ENCODE results near the gene HECW1. TPM values are rescaled to one million over a fixed set of nuclear protein-coding genes. Genes with fewer than 3 reads are reported as not detected.
A peak's percentile ranks its signal among the peaks of the same experiment; 100 is the strongest.

The HECW1 gene
- total RNA-seq, 2 donors from 2014 or later = not detected

DNA sequence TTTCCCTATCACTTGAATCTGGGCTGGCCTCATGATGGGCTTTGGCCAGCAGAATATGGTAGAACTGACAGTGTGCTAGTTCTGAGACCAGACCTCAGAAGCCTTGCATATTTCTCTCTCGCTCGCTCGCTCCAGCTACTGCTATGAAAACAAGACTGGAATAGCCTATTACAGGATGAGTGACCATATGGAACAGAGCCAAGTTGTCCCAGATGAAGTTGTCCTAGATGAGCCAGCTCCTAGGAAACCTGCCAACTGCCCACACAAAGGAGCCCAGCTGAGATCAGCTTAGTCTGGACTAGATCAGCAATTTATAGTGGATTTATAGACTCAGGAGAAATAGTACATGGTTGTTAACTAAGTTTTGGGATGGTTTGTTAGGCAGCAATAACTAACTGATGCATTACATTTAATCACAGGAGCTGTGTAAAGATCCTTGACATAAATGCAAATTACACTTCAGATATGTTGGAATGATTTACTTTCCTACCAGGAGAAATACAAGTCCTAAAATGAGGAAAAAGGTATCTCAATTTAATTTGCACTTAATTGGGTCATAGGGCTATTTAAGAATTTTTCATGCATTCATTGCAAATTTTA, 6.8 kb upstream of the HECW1 start:
- DNase-seq (ENCODE audit: low spot score in 2 of 2) = no peak
- no peaks in the 10 kb centered on the region for H3K9me3 Mint-ChIP-seq
- H3K36me3 Mint-ChIP-seq = no peaks in the 10 kb centered on the region
- no peak for ATAC-seq
- no peak overlapping the region for H3K27ac Mint-ChIP-seq

DNA sequence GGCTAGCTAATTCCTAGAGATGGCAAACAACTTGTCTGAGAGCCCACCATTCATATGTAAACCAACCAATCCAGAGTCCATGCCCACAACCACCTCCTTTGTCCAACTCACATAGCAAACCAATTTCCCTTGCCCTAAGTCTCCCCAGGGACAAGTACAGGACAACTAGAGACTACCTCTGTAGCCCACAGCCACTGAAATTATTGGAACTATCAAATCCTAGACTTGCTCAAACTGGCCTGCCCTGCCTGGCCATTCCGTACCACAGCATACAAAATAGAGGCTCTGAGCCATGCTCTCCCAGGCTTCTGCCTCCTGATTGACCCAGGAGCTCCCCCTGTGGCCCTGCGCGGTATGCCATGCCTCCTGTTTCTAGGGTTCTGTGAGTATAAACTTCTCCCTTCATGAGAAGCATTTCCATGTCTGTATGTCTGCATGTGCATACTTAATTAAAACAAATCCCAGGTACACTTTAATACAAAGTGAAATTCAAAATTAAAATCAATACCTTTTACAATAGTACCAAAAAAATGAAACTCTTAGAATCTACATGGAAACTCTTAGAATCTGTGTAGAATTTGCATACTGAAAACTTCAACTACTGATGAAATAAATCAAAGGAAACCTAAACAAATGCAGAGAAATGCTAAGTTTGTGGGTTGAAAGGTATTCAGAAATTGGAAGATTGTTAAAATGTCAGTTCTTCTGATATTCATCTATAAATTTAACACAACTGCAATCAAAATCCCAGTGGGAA, 4.0 kb upstream of the HECW1 start:
- Mint-ChIP-seq H3K36me3 (peaks cover 0 to 4% of the 10 kb centered on the region in 2 donors), H3K27ac (no peak overlapping the region), H3K9me3 (no peaks in the 10 kb centered on the region)
- DNase-seq (ENCODE audit: low spot score in 2 of 2) (peak in 1 of 2 donors; percentile 70), ATAC-seq (peak; percentile 64 to 79)

GRCh38 chr7:43110791-43111535, 1.5 kb upstream of the HECW1 start:
- DNase-seq (ENCODE audit: low spot score in 2 of 2) (no peak), ATAC-seq (no peak)
- H3K27ac Mint-ChIP-seq = no peak overlapping the region
- no peaks in the 10 kb centered on the region for H3K9me3 Mint-ChIP-seq
- peaks cover 0 to 4% of the 10 kb centered on the region in 2 donors for H3K36me3 Mint-ChIP-seq

DNA sequence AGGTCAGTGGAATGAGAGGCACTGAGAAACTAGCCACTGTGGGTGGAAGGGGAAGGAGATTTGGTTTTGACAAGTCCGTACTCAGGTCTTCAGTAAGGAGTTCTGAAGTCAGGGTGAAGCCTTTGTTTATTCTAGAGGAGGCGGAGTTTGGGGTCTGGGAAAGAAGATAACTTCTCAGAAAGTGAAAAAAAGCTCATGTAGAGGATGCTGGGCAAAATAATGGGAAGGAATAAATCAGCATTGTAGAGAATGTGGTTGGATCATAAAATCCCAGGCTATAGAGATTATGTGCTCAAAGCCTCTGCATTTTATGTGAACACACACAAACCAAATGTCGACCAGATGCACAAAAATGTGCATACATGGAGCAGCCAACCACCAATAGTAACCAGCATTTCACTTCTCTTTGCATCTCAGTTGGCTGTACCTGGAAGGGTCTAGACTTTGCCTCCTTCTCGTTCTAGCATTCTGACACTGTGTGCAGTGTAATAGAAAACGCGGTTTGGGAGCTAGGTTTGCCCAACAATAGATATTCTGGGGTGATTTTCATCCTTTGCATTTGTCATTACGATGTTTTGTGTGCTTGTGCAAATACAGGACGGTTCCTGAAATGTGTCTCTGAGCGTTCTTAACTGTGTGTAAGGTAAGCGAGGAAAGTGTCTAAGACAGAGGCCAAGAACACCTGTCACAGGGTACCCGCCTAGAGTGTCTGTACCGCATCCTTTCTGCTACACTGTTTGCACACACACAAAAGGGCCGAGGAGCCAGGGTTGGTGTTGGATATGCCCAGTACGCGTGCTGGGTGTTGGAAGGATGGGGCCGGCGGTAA, 603 bp upstream of the HECW1 start:
- peak in 1 of 2 donors; percentile 24 for ATAC-seq

GRCh38 chr7:43112941-43113621, 634 bp downstream of the HECW1 start:
- DNase-seq (ENCODE audit: low spot score in 2 of 2) (no peak), ATAC-seq (peak in 1 of 2 donors; percentile 42)
- H3K36me3 Mint-ChIP-seq = peaks cover 0 to 4% of the 10 kb centered on the region in 2 donors
- H3K27ac Mint-ChIP-seq = no peak overlapping the region
- H3K9me3 Mint-ChIP-seq = no peaks in the 10 kb centered on the region

More for the DNA sequence above, 603 bp upstream of the HECW1 start:
- Mint-ChIP-seq H3K9me3 (no peaks in the 10 kb centered on the region), H3K27ac (no peak overlapping the region), H3K36me3 (peaks cover 0 to 4% of the 10 kb centered on the region in 2 donors)
- DNase-seq (ENCODE audit: low spot score in 2 of 2) = no peak

DNA sequence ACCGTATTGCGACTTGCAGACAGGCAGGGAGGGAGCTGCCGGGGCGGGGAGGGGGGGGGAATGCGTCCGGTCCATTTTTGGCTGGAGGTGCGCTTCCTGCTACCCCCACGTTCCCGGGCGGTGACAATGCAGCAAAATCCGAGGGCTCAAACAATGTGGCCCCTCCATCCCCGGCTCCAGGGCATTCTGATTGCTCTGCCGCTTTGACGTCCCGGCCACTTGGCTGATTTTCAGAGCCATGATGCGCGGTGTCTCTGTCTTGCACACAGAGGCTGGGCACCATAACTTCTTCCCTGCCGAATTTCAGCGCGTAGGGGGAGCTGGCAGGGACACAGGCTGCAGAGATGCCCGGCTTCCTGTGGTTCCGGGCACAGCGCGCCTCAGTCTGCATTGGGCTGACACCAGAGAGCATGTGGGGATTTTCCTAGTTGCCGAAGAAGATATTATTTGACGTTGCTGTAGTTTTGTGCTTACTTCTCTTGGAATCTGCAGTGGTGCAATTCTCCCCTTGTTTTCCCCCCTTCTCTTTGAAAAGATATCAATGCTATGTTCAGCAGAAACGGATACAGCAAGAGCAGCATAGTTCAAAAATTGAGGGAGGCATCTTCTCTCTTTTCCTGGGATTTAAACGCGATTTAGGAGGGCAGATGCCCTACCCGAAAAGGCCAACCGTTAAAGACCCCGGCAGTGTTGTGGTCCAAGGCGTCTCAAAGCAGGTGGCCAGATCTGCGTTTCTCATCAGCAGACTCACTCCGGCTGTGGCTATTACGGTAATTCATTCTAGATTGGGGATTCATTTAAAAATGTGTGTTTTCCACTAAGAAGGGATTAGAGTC, 1.4 kb downstream of the HECW1 start:
- peak in 1 of 2 donors; percentile 3 for DNase-seq (ENCODE audit: low spot score in 2 of 2)

DNA sequence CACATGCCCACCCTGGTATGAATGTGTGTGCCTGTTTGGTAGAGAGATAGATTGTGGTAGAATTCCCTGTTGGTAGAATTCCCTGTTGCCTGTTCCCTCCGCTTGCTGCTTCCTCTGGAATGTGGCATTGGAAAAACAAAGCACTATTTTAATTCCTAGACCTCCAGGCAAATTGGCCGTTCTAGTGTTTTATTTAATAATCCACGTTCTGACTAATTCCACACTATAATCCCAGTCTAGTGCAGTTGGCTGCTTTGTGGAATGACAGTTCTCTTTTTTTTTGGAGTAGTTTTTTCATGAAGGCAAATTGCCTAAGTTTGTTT, 2.0 kb downstream of the HECW1 start:
- Mint-ChIP-seq H3K9me3 (no peaks in the 10 kb centered on the region), H3K36me3 (peaks cover 0 to 4% of the 10 kb centered on the region in 2 donors), H3K27ac (no peak overlapping the region)
- no peak for DNase-seq (ENCODE audit: low spot score in 2 of 2)
- no peak for ATAC-seq

More for the DNA sequence above, 1.4 kb downstream of the HECW1 start:
- Mint-ChIP-seq H3K36me3 (peaks cover 0 to 4% of the 10 kb centered on the region in 2 donors), H3K27ac (no peak overlapping the region), H3K9me3 (no peaks in the 10 kb centered on the region)
- ATAC-seq = peak in 1 of 2 donors; percentile 24

DNA sequence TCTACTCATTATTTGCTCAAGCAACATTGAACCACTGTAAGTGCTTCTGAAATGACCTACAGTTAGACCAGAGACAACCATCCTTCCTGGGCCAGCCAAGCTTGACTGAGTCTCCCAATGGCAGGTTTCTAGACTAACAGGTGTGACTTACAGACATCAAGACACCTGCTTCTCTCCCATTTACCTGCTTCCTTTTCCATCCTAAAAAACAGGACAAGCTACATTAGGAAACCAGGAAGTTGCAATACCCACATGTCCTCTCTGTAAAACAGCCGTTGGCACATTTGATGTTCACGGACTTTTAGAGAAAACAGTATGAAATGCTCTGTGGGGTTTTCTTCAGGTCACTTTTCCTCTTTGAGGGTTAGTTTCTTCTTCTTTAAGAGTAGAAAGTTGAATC, 4.0 kb downstream of the HECW1 start:
- no peak overlapping the region for H3K27ac Mint-ChIP-seq
- DNase-seq (ENCODE audit: low spot score in 2 of 2) (no peak), ATAC-seq (no peak)
- no peaks in the 10 kb centered on the region for H3K9me3 Mint-ChIP-seq
- peaks cover 0 to under 1% of the 10 kb centered on the region in 2 donors for H3K36me3 Mint-ChIP-seq

- DNase-seq (ENCODE audit: low spot score in 2 of 2) (no peak), ATAC-seq (no peak)
- H3K9me3 Mint-ChIP-seq = no peaks in the 10 kb centered on the region
- H3K27ac Mint-ChIP-seq = no peak overlapping the region
- H3K36me3 Mint-ChIP-seq = no peaks in the 10 kb centered on the region
Measured at GRCh38 chr7:43117095-43117494, 4.6 kb downstream of the HECW1 start.

DNA sequence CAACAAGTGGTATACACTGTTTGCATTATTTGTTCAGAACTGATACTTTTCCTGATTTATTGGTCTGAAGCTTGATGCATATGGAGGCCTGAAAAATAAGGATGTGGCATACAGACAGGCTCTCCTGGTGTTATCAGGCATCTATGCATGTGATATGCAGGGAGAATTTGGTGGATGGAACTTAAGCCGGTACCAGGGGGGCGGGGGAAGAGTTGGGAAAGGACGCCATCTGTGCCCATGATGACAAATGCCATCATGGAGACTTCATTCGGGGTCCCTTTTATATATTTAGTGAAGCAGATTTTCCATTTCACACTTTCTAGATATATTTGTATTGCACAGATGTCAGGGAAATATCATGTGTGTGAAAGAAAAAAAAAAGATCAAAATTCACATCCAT, 5.4 kb downstream of the HECW1 start:
- no peaks in the 10 kb centered on the region for H3K9me3 Mint-ChIP-seq
- no peak overlapping the region for H3K27ac Mint-ChIP-seq
- ATAC-seq (no peak), DNase-seq (ENCODE audit: low spot score in 2 of 2) (no peak)
- no peaks in the 10 kb centered on the region for H3K36me3 Mint-ChIP-seq

DNA sequence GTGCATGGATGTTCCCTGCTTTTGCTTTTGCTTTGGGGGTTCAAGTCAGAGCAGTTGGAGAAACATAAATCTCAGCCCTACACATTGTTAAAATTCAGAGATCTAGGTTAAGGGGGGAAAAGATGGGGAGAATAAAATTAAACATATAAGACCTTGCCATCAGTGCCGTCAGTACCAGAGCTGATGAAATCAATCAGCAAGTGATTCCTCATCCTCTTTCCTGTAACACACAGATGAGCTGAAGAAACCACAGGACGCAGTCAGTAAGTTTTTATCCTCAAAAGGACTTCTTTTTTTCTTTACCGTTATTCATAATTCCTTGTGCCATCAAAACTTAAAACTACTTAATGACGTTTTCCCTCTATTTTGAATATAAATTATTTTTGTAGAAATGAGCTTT, 5.9 kb downstream of the HECW1 start:
- no peak for ATAC-seq
- no peaks in the 10 kb centered on the region for H3K36me3 Mint-ChIP-seq

DNA sequence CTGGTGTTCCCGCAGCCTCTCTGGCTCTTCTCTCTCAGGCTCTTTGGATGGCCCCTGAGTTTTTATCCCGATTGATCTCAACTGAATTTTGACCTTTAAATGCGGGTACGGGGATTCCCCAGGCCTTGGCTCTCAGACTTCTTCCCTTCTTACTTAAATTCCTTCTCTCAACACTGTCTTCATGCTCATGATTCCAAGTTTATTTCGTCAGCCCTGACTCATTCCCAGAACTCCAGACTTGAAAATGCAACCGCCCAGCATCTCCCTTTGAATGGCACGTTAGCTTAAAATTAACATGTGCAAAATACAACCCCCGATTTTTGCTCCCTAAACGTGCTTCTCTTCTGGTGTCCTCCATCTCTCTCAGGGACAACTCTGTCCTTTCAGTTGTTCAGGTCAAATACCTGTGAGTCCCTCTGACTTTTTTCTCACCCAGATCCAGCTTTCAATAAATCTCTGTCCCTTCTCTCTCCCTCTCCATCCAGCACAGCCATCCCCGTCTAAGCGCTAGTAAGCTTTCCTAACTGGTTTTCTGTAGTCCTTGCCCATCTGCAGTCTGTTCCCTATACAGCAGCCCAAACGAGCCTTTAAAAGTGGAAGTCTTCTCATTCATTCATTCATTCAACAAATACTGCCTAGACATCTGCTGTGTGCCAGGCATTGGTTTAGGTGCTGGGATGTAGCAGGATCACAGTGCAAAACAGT, 7.1 kb downstream of the HECW1 start:
- Mint-ChIP-seq H3K27ac (no peak overlapping the region), H3K36me3 (no peaks in the 10 kb centered on the region), H3K9me3 (no peaks in the 10 kb centered on the region)
- DNase-seq (ENCODE audit: low spot score in 2 of 2) = no peak
- ATAC-seq = no peak

More for the DNA sequence above, 5.9 kb downstream of the HECW1 start:
- DNase-seq (ENCODE audit: low spot score in 2 of 2) = no peak
- no peaks in the 10 kb centered on the region for H3K9me3 Mint-ChIP-seq
- no peak overlapping the region for H3K27ac Mint-ChIP-seq

DNA sequence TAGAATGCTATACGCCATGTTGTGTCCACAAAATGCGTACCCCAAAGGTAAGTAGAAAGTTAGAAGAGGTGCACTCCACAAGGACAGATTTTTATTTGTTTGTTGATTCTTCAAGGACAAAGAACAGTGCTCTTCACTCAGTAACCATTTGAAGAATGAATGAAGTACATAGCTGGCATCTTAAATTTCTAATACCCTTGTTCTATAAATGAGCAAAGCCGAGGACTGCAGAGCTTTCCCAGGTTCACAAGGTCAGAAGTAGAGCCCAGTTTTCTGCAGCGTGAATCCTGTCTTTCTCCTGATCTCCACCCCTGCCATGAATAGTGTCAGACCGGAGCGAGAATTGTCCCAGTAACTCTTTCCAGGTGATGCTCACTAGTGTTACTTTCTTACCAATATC, 9.5 kb downstream of the HECW1 start:
- ATAC-seq = no peak
- no peak for DNase-seq (ENCODE audit: low spot score in 2 of 2)
- H3K36me3 Mint-ChIP-seq = no peaks in the 10 kb centered on the region

GRCh38 chr7:43123457-43123856, 11.0 kb downstream of the HECW1 start:
- DNase-seq (ENCODE audit: low spot score in 2 of 2) (no peak), ATAC-seq (no peak)
- Mint-ChIP-seq H3K36me3 (no peaks in the 10 kb centered on the region), H3K27ac (no peak overlapping the region), H3K9me3 (no peaks in the 10 kb centered on the region)

More for the DNA sequence above, 9.5 kb downstream of the HECW1 start:
- no peaks in the 10 kb centered on the region for H3K9me3 Mint-ChIP-seq
- no peak overlapping the region for H3K27ac Mint-ChIP-seq

- ATAC-seq (no peak), DNase-seq (ENCODE audit: low spot score in 2 of 2) (no peak)
- H3K27ac Mint-ChIP-seq = no peak overlapping the region
- H3K36me3 Mint-ChIP-seq = no peaks in the 10 kb centered on the region
- H3K9me3 Mint-ChIP-seq = no peaks in the 10 kb centered on the region
Measured at GRCh38 chr7:43124388-43124787, 11.9 kb downstream of the HECW1 start.

Measured in activated naive CD4-positive, alpha-beta T cell treated with anti-CD3 and anti-CD28 coated beads, Interleukin-2, amount 50 U/mL, for 72 hours (primary cell).